ENCODE results near the gene KRT16.
"Not testable (repeated sequence)": the region's sequence is repeated elsewhere in the genome, so short reads cannot be mapped to it uniquely, and the experiment has no call there.

Gene KRT16

DNA sequence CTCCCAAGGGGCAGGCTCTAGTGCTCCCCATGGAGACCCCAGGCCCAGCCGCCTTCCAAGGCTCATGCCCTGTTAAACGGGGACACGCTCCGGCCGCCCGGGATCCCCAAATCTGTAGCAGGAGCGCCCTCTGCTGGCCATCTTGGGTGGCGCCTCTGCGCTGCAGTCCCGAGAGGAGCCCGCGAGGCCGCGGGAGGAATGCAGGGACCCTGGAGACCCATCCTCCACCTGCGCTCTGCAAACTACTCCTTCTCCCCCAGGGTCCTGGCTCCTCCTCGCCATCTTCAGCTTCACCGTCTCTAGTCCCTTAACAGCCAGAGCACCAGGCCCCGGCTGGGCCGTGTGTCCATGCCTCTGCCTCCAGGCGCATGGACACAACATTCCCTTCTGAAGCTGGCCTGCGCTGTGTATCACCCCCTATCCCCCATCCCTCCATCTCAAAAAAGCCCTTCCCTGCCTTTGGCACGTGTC is 35.4 kb upstream of the KRT16 start:
- DNase-seq (ENCODE audit: low read depth in 2 of 2, low spot score in 1 of 2): peak; percentile 71 to 85

DNA sequence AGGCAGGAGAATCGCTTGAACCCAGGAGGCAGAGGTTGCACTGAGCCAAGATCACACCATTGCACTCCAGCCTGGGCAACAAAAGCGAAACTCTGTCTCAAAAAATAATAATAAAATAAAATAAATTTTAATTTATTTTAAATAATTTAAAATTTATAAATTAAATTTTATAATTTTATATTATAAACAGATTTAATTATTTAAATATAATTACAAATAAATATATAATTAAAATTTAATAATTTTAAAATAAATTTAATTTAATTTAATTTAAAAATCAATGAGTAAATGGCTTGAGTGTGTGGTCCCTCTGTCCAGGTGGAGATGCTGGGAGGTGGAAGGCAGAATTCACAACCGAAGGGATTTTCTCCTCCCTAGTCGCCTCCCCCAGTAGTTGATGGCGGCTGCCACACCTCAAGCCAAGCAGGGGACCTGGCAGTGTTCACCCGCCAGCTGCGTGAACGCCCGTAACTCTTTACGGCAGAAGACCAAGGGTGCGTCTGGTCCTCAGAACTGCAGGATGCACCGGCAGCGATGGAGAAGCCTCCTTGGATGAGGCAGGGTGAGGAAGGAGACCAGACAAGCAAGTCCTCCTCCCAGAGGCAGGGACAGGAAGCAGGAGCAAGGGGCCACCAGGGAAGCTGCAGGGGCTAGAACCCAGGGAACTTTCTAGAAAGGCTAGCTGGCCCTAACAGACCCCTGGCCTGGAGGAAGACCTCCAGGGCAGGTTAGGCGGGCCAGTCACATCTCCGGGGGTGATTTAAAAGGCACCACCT is 34.7 kb upstream of the KRT16 start:
- DNase-seq (ENCODE audit: low read depth in 2 of 2, low spot score in 1 of 2): no peak

DNA sequence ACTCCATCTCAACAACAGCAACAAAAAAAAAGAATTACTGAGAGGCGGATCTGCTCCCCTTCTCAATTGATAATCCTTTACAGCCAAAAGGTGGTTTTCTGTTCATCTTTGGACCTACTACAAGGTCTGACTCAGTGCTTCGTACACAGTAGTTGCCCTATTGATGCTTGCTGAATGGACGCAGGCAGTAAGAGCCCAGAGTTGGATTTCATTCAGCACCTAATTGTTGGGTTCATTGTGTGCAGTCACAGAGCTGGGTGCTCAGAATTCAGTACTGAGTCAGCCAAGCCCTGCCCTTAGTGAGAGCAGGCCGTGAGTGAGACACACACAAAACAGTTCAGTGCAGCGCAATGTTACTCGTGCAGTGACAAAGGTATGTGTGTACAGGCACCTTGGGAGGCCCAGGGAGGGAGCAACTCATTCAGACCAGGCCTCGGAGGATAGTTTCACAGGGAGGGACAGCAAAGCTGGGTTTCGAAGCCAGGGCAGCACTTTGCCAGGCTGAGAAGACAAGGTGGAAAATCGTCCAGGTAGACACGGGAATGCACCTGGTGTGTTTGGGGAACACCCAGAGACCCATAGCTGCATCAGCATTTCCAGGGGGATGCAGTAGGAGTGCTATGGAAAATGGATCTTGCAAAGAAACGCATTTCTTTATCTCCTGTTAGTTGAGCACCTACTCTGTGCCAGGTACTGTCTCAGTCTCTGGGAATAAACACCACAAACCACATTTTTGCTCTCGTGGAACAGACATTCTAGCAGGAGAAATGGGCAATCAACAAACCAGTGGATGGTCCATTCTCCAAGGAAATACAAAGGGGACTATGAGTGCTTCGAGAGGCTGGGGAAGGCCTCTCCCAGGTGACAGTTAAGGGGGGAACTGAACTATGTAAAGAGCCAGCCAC is 29.9 kb upstream of the KRT16 start:
- no peak for DNase-seq (ENCODE audit: low read depth in 2 of 2, low spot score in 1 of 2)

DNA sequence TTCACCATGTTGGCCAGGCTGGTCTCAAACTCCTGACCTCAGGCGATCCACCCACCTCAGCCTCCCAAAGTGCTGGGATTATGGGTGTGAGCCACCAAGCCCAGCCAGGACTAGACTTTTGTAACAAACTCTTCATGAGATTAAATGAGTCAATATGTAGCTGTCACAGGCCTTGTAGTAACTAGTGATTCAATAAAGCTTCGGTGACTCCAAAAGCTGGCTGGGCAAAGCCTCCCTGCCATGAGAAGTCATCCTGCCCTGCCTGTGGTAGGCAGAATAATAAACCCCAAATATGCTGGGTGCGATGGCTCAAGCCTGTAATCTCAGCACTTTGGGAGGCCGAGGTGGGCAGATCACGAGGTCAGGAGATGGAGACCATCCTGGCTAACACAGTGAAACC is 28.0 kb upstream of the KRT16 start:
- DNase-seq (ENCODE audit: low read depth in 2 of 2, low spot score in 1 of 2): not testable (repeated sequence)

DNA sequence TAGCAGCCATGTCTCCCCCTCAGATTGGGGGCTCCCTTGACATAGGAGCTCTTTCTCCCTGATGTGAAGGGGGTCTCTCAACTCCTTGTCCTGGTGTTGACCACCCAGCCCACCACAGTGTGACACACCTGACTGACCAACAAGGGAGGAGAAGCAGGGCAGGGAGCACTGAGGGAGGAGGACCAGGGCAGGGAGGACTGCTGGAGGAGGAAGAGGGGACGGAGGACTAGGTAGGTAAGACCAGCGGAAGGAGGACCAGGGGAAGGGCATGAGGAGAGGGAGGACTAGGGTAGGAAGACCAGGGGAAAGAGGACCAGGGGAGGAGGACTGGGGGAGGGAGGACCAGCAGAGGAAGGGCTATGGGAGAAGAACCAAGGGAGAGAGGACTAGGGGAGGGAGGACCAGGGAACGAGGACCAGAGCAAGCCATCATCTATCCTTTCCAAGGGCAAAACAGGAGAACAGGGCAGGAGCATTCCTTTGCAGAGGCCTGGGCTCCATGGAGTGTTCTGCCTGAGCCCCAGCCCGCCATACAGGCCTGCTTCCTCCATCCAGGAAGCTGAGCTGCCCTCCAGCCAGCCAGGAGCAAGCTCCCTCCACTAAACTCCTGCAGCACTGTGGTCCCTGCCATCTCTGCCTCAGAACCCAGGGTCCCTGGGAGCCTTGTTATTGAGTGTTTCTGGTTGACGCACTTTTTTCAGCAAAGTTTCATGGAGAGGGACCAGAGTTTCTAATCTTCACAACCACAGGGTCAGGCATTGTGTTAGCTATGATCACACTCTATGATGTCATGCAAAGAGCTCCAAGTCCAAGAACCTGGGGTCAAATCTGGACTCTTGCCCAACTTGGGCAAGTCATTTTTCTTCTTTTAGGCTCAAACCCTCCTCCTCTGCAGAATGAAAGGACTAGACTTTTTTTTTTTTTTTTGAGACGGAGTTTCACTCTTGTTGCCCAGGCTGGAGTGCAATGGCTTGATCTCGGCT is 27.2 kb upstream of the KRT16 start:
- DNase-seq (ENCODE audit: low read depth in 2 of 2, low spot score in 1 of 2): no peak

DNA sequence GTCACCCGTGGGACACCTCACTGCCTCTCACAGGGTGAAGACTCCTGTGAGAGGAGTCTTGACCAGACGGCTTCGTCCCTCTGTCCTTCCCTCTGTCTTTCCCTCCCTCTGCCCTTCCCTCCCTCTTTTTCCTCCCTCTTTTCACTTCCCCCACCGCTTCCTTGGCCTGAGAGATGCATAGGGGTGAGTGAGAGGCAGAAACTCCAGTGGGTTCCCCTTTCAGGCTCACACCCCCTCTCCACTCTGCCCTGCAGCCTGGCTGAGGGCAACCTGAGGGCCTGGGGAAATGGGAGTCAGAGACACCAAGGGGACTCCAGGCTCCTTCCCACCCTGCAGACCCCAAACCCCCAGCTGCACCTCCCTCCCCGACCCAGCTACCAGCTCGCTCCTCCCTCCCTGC is 26.4 kb upstream of the KRT16 start:
- no peak for DNase-seq (ENCODE audit: low read depth in 2 of 2, low spot score in 1 of 2)

DNA sequence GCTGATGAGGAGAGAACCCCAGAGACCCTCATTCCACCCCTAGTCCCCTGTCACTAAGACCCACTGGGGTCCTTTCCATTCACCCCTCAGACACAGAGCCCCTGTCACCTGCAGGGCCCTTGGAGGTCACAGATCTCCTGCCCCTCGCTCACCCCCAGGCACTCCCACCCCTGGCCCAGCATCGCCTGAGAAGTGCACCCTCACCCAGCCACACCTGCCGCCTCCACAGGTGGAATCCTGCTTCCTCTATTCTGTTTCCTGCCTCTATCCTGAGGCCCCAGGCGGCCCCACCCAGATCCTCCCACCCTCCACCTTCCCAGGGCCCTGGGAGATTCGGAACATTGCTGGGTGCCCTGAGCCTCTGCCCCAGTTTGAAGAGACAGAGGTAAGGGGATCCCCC is 25.6 kb upstream of the KRT16 start:
- DNase-seq (ENCODE audit: low read depth in 2 of 2, low spot score in 1 of 2): no peak

DNA sequence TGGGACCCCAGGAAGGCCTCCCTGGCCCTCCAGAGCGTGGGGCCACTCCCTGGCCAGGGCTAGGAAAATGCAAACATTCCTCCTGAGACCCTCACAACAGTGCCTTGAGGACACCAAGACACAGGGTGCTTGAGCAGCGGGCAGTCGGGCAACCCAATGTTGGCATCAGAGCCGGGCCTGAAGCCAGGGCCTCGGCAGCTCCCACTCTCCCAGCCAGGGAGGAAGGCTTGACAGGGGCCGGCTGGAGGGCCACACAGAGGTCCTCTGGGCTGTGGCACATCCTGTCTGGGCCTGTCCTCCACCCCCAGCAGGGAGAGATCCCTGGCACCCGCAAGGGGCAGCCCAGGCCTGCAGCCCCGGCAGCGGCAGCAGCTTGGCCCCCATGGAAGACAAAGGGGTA is 24.1 kb upstream of the KRT16 start:
- DNase-seq (ENCODE audit: low read depth in 2 of 2, low spot score in 1 of 2): no peak

DNA sequence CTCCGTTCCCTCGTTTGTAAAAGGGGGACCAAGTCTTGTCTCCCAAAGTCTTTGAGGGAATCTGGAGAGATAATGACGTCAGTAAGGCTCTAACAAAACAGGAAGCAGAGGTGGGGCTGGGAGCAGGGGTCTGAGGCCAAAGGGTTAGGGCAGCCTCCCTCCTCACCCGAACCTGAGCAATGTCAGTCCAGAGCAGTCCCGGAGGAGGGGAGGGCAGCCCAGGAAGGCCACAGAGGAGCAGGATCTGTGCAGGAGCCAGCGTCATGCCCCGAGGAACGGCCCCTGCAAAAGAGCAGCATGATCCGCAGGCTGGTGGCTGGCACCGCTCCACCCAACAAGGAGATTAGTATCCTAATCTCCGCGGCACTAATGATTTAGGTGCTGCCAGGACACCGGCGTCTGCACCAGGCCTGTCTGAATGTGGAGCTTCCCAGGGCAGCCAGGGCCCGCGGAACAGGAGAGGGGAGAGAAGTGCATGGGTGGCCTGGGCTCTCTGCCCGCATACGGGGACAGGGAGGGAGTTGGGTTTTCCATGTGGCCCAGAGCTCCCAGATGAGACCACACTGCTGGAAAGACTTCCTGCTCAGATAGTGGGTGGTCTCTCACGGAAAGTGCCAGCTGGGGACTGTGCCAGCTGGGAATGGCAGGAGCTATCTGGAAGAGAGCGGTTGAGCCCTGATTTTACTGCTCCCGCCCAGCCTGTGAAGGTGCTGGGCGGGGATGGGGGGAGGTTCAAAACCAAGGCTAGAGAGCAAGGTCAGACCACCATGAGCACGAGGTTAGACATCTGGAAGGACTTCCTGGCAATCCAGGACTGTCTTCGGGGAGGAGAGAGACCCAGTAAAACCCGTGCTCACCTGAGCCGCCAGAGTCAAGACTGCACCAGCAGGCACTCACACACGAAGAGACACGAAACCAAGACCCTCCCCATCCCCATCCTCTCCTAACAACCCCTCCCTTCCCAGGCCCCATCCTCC is 22.8 kb upstream of the KRT16 start:
- DNase-seq (ENCODE audit: low read depth in 2 of 2, low spot score in 1 of 2): no peak

DNA sequence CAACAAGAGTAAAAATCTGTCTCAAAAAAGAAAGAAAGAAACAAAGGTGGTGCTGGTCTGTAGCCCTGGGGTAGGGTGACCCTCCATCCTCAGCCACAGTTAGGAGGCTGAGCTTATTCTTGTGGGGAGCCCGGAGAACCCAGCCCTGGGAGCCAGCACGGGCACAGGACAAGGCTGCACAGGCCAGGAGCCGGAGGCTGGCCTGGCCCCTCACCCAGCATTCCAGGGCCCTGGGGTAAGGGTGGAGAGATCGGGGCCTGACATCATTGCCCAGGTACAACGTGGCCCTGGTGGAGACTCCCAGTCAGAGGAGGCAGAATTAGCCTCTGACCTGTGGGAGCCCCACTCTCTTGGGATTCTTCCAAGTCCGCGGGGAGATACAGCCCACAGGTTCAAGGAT is 22.1 kb upstream of the KRT16 start:
- DNase-seq (ENCODE audit: low read depth in 2 of 2, low spot score in 1 of 2): no peak

DNA sequence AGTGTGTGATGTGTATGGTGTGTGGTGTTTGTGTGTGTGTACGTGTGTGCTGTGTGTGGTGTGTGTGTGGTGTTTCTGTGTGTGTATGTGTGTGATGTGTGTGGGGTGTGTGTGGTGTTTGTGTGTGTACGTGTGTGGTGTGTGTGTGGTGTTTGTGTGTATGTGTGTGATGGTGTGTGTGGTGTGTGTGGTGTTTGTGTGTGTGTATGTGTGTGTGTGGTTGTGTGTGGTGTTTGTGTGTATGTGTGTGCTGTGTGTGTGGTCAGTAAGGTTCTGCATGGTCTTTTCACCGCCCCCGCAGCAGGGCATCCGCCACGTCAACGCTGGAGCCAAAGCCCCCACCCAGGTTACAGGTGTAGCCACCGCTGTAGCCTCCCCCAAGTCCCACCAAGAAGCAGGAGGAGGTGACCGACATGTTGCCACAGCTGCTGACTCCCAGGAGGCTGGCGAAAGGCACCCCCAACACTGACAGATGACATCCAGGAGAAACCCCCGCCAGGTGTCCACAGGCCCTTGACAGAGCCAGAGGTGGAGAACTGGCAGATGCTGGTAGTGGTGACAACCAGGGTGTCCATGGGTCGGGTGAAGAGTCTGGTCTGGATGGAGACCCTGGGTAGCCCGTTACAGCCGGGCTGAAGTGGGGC is 21.1 kb upstream of the KRT16 start:
- DNase-seq (ENCODE audit: low read depth in 2 of 2, low spot score in 1 of 2): no peak

DNA sequence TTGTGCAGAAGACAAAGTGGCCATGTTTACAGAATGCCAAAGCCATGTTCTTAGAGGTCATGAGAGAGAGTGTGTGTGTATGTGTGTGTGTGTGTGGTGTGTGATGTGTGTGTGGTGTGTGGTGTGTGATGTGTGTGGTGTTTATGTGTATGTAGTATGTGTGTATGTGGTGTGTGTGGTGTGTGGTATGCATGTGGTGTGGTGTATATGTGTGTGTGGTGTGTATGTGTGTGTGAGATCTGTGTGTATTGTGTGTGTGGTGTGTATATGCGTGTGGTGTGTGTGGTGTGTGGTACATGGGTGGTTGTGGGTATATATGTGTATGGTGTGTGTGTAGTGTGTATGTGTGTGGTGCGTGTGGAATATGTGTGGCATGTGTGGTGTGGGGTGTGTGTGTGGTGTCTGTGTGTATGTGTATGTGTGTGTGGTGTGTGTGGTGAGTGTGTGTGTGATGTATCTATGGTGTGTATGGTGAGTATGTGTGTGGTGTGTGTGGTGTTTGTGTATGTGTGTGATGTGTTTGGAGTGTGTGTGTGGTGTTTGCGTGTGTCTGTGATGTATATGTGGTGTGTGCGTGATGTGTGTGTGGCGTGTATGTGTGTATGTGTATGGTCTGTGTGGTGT is 20.0 kb upstream of the KRT16 start:
- DNase-seq (ENCODE audit: low read depth in 2 of 2, low spot score in 1 of 2): no peak

DNA sequence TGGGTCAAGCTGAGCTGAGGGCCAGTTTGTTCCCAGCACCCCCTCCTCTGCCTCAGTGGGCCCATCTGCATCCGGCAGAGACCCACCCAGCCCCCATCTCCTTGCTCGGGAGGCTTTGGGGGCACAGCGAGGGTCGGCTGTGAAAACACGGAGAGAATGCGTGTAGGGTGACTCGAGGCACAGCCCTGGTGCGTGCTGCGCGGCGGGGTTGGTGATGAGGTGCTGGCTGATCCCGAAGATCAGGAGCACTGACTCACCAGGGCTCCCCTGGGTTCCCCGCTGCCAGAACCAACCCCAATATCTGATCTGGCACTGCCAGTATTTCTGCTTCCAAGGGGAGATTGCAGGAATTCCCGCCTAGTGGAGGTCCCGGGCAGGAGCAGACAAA is 19.3 kb upstream of the KRT16 start:
- no peak for DNase-seq (ENCODE audit: low read depth in 2 of 2, low spot score in 1 of 2)

DNA sequence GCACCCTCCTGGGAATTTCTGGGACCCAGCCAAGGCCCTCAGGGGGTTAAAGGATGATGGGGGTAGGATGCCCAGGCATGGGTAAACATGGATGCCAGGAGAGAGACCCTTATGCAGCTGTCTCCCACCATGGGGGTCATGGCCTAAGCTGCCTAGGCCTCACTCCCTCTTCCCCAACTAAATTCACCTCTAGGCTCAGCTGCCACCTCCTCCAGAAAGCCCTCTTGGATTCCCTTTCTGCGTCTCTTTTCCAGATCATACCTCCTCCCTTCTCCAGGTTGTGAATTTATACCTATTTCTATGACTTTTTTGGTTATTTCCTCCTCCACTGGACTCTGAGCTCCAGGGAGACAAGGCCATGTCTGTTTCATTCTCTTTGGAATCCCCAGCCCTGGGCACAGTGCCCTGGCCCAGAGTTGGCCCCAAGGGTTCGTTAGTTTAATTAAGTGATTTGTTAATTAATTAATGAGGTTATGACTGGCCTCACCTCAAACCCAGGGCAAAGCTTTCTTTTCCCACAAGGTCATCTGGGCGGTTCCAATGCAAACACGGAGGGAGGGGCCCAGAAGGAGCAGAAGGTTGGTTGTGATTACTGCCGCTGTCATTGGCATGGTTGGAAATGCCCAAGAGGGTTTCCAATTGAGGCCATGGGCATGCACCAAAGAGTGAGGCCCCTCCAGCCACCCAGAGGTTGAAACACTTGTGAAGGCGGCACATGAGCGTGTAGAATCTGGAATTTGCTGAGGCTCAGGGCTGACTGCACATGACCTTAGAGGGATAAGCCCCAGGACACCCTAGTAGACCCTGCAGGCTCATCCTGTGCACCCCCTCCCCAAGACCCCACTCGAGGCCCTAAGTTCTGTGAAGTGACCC is 18.7 kb upstream of the KRT16 start:
- DNase-seq (ENCODE audit: low read depth in 2 of 2, low spot score in 1 of 2): no peak

DNA sequence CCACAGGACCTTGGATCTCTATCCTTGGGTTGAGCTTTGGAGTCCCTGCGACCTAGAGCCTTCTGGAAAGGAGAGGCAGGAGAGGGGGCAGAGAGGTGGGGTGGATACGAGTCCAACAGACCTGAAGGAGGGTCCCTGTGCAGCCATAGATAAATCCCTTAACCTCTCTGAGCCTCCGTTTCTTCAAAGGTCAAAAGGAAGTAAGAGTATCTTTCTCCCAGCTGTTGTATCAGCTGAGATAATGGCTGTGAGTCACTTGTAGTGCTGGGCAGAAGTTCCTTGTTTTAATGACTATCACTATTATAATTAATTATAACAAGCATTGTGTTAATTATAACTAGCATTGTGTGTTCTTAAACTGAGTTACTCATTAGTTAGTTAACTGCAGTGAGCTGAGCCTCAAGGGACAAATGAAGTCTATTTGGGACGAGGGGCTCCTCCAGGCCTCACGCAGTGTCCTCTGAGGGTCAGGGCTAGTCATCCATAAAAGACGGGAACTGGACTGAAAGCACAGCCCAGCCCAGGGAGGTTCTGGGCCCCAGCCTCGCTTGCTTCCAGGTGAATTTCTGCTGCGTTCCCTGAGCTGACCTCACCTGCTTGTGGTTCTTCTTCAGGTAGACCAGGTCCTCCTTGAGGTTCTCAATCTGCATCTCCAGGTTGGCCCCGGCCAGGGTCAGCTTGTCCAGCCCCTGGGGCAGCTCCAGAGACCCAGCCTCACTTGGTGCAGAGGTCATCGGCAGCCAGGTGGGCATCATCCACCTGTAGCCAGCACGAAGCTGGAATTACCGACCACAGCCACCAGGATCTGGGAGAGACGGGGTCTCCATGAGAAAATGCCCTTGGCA is 17.5 kb upstream of the KRT16 start:
- DNase-seq (ENCODE audit: low read depth in 2 of 2, low spot score in 1 of 2): no peak

DNA sequence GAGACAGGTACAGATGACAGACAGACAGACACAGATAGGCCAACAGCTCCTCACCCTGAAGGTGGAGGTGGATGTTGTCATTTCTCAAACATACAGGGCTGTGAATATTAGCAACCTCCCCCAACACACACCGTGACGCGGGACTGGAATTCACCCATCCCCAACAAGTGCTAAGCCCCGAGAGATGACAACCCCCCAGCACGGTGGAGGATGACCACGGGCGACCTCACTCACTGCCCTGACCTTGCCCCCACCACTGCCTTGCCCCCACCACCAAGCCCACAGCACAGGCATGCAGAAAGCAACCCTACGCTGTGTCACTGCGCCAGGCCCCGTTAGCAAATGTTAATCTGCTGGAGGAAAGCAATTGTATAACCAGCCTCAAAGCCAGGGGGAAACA is 16.7 kb upstream of the KRT16 start:
- no peak for DNase-seq (ENCODE audit: low read depth in 2 of 2, low spot score in 1 of 2)

DNA sequence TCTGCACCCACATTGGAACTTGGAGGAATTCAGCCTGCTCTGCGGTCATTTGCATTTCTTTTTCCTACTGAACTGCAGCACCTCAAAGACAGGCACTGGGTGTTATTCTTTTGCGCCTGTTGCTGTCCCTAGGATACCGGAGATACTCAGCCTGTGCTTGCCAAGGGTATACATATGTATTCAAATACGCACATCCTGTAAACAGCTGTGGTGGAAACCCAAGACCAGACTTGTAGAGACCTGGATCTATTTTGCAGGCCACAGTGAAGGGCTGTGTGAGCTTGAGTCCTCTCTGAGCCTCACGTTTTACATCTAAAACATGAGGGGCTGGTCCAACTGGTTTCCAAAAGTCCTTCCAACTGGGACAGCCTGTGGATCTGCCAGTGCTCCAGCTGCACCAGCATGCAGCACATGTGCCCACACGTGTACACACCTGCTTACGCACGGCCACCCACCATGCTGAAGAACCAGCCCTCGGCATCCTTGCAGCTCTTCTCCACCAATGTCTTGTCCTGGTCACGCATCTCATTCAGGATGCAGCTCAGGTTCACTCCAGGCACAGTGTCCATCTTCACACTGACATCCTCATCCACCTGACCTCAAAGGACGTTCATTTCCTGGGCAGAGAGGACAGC is 16.2 kb upstream of the KRT16 start:
- DNase-seq (ENCODE audit: low read depth in 2 of 2, low spot score in 1 of 2): not testable (repeated sequence)

Data from stimulated activated CD8-positive, alpha-beta memory T cell treated with anti-CD3 and anti-CD28 coated beads, Interleukin-4, amount 100 ng/mL, for 4 hours (primary cell).